ENCODE measurements around the gene SUN1.

- TF ChIP-seq GATA2 (IDR thresholded peaks at IDR 0.05; ENCODE audit: low read depth, low read length) (no peak), GATA3 (IDR thresholded peaks at IDR 0.05; ENCODE audit: low read depth, low read length) (no peak)
Observed at GRCh38 chr7:921071-921461, 88.8 kb downstream of the SUN1 start.

All from SH-SY5Y (cell line).